Loucy (cell line): ENCODE data around the gene BIRC3.
"Not testable (repeated sequence)": the region's sequence is repeated elsewhere in the genome, so short reads cannot be mapped to it uniquely, and the experiment has no call there.

Experiments
- H2AFZ ChIP-seq: fragments of 200-600 bp; sonication (generic); 2 replicates; pipeline ENCODE4 v1.6.0; 2016; ENCODE audit warnings: antibody characterized with exemption, mild to moderate bottlenecking, low read length, moderate library complexity
- H3F3A ChIP-seq: fragments of 200-600 bp; 2 replicates; pipeline ENCODE4 v1.6.0; 2016; ENCODE audit warnings: antibody characterized with exemption, low read depth, mild to moderate bottlenecking
- H3K27me3 ChIP-seq: fragments of 200-600 bp; sonication (generic); 2 replicates; pipeline ENCODE4 v1.6.1; 2014; ENCODE audit warnings: low read length, mild to moderate bottlenecking; ENCODE audit not compliant: insufficient read depth, poor library complexity, severe bottlenecking
- H3K36me3 ChIP-seq: fragments of 200-600 bp; sonication (generic); 2 replicates; pipeline ENCODE4 v1.6.1; 2016; ENCODE audit warnings: low read length; ENCODE audit not compliant: insufficient read depth
- H3K4me1 ChIP-seq: fragments of 200-600 bp; sonication (generic); 2 replicates; pipeline ENCODE4 v1.5.1; 2014; ENCODE audit warnings: low read length, mild to moderate bottlenecking; ENCODE audit not compliant: insufficient read depth, poor library complexity, severe bottlenecking
- H3K4me2 ChIP-seq: fragments of 200-600 bp; sonication (generic); 2 replicates; pipeline ENCODE4 v1.6.0; 2014; ENCODE audit warnings: antibody characterized with exemption, low read length, low read depth, mild to moderate bottlenecking; ENCODE audit not compliant: poor library complexity, severe bottlenecking
- H3K4me3 ChIP-seq: fragments of 200-600 bp; sonication (generic); 2 replicates; pipeline ENCODE4 v1.5.1; 2014; ENCODE audit warnings: low read length, mild to moderate bottlenecking, mixed read lengths; ENCODE audit not compliant: poor library complexity, severe bottlenecking
- H3K79me2 ChIP-seq: fragments of 200-600 bp; sonication (generic); 2 replicates; pipeline ENCODE4 v1.6.1; 2014; ENCODE audit warnings: low read length; ENCODE audit not compliant: insufficient read depth
- H3K9ac ChIP-seq: fragments of 200-600 bp; sonication (generic); 2 replicates; pipeline ENCODE4 v1.6.0; 2014; ENCODE audit warnings: mild to moderate bottlenecking, low read depth, low read length, moderate library complexity; ENCODE audit not compliant: poor library complexity, severe bottlenecking
- H3K9me2 ChIP-seq: fragments of 200-600 bp; sonication (generic); replicated peaks from 2 replicates; pipeline ENCODE4 v1.6.1; 2016; ENCODE audit warnings: low read depth, low read length, mixed read lengths
- H3K9me3 ChIP-seq: fragments of 200-600 bp; sonication (generic); 2 replicates; pipeline ENCODE4 v1.6.1; 2014; ENCODE audit warnings: mild to moderate bottlenecking, antibody characterized with exemption, low read length, low read depth; ENCODE audit not compliant: insufficient read depth
- H4K20me1 ChIP-seq: fragments of 200-600 bp; sonication (generic); 2 replicates; pipeline ENCODE4 v1.6.0; 2014; ENCODE audit warnings: antibody characterized with exemption, low read length, mild to moderate bottlenecking; ENCODE audit not compliant: insufficient read depth, poor library complexity, severe bottlenecking
- CTCF ChIP-seq: fragments of 200-600 bp; sonication (generic); conservative IDR thresholded peaks from 2 replicates; pipeline ENCODE4 v1.5.1; 2014; ENCODE audit warnings: mild to moderate bottlenecking, antibody characterized with exemption, low read length
- EZH2phosphoT487 ChIP-seq: fragments of 200-600 bp; IDR thresholded peaks from 2 replicates; pipeline ENCODE4 v1.6.1; 2018; ENCODE audit warnings: antibody characterized with exemption, mild to moderate bottlenecking, moderate library complexity, borderline replicate concordance

Gene BIRC3

GRCh38 chr11:102332611-102332994 is 15.3 kb downstream of the BIRC3 start:
- Histone ChIP-seq H3K27me3 (no peaks in the 10 kb centered on the region), H3K9me3 (no peaks in the 10 kb centered on the region), H2AFZ (no peak overlapping the region), H3K9me2 (no peaks in the 10 kb centered on the region), H3K79me2 (no peaks in the 10 kb centered on the region), H3K36me3 (peaks cover 24% of the 10 kb centered on the region; the same call in 1 of the 2 replicates), H3K9ac (no peak overlapping the region), H3F3A (no peaks in the 10 kb centered on the region), H3K4me2 (no peak overlapping the region), H3K4me1 (no peaks in the 10 kb centered on the region), H3K4me3 (no peak overlapping the region), H4K20me1 (no peaks in the 10 kb centered on the region)
- TF ChIP-seq CTCF = no peak
- TF ChIP-seq EZH2phosphoT487 = no peak

GRCh38 chr11:102338479-102339010 is 21.3 kb downstream of the BIRC3 start:
- Histone ChIP-seq H3K4me3 (no peak overlapping the region), H3K4me1 (peaks cover 16% of the 10 kb centered on the region), H3K4me2 (no peak overlapping the region), H4K20me1 (no peaks in the 10 kb centered on the region), H2AFZ (no peak overlapping the region), H3K36me3 (peaks cover 8% of the 10 kb centered on the region; the same call in 1 of the 2 replicates), H3K9me3 (no peaks in the 10 kb centered on the region), H3K27me3 (no peaks in the 10 kb centered on the region), H3K79me2 (no peaks in the 10 kb centered on the region), H3K9ac (no peak overlapping the region), H3F3A (peaks cover 4% of the 10 kb centered on the region; the same call in 1 of the 2 replicates), H3K9me2 (no peaks in the 10 kb centered on the region)
- TF ChIP-seq EZH2phosphoT487 (no peak), CTCF (no peak)

- Histone ChIP-seq H3K4me1 (peaks cover 23% of the 10 kb centered on the region), H3K9ac (peak overlapping the region; percentile 46), H3K79me2 (peaks cover 14% of the 10 kb centered on the region), H3K4me2 (peak overlapping the region; percentile 33), H3K4me3 (peak overlapping the region; percentile 4)
- H3K9me2 ChIP-seq, H3K27me3 ChIP-seq, H3F3A ChIP-seq, H3K36me3 ChIP-seq, H3K9me3 ChIP-seq, H2AFZ ChIP-seq, H4K20me1 ChIP-seq: not testable (repeated sequence)
Measured at GRCh38 chr11:102341311-102341710, 24.0 kb downstream of the BIRC3 start.

- Histone ChIP-seq H3K9me2 (no peaks in the 10 kb centered on the region), H3K4me2 (peak overlapping the region; percentile 33), H3K79me2 (peaks cover 19% of the 10 kb centered on the region), H4K20me1 (no peaks in the 10 kb centered on the region), H3F3A (peaks cover 4% of the 10 kb centered on the region; the same call in 1 of the 2 replicates), H3K4me3 (peak overlapping the region; percentile 4), H3K36me3 (peaks cover 8% of the 10 kb centered on the region; the same call in 1 of the 2 replicates), H3K27me3 (no peaks in the 10 kb centered on the region), H2AFZ (no peak overlapping the region), H3K4me1 (peaks cover 23% of the 10 kb centered on the region), H3K9ac (peak overlapping the region; percentile 46), H3K9me3 (no peaks in the 10 kb centered on the region)
- TF ChIP-seq CTCF (peak; percentile 94), EZH2phosphoT487 (no peak)
Measured at GRCh38 chr11:102341844-102342318, 24.6 kb downstream of the BIRC3 start.
